H1 (cell line): ENCODE results near the gene CFAP54. TPM values are rescaled to one million over a fixed set of nuclear protein-coding genes. Genes with fewer than 3 reads are reported as not detected.

Experiments used
- CHD7 ChIP-seq: fragments of 300-600 bp; sonication (generic); IDR thresholded peaks from 2 replicates; pipeline ENCODE4 v1.7.1; 2012; ENCODE audit warnings: low read length, moderate library complexity, mild to moderate bottlenecking, inconsistent platforms; ENCODE audit not compliant: insufficient replicate concordance
- KDM1A ChIP-seq: fragments of 200-600, 300-600 bp; sonication (generic); IDR thresholded peaks from 2 replicates; pipeline ENCODE4 v1.7.1; 2016; ENCODE audit warnings: mild to moderate bottlenecking, low read length, borderline replicate concordance
- TEAD4 ChIP-seq: IDR thresholded peaks from 2 replicates; pipeline ENCODE4 v1.6.1; 2012; ENCODE audit warnings: low read depth, low read length, inconsistent platforms, mixed read lengths
- polyA plus RNA-seq, 7 experiments: library from polyadenylated mRNA; depleted of rRNA in 3 of 7; stranded (reverse) in 5 of 7; unstranded in 2 of 7; fragments of >200 nt in 5 of 7; fragments of 200-250 nt in 2 of 7; gene quantifications; 1 replicate in 5 of 7; 2 replicates in 1 of 7; 4 replicates in 1 of 7; pipeline versions ENCODE4 v1.2.1 to v1.2.3, GENCODE V29; 2011 to 2013; ENCODE audit warnings: missing spikeins in 2 of 7, mixed read lengths in 2 of 7
- total RNA-seq: library from RNA; stranded (reverse); fragmentation: NEBNext Ultra II Directional; extraction: Animal tissue kit (Norgen Biotek cat#: 25700); gene quantifications from 2 replicates; pipeline ENCODE4 v1.2.1, GENCODE V29; 2021

Gene CFAP54
- total and polyA plus RNA-seq, 2 of the 8 experiments (the other 6 are each of a cell fraction or from before 2014, with no cell fraction given), result 0.17 to 0.33 TPM

GRCh38 chr12:96769400-96769799 is 280.0 kb downstream of the CFAP54 start (continued):
- no peak for TF ChIP-seq CHD7
- no peak for TF ChIP-seq KDM1A
- TF ChIP-seq TEAD4, result no peak
